SKM-1 treated with dmso at 0.1 percent for 144 hours (cell line): Measurements from ENCODE around the gene CAMKK2.
"Not testable (repeated sequence)": the region's sequence is repeated elsewhere in the genome, so short reads cannot be mapped to it uniquely, and the experiment has no call there.

Experiments
- DNase-seq: peaks from one replicate; lab custom pipeline; 2025; ENCODE audit not compliant: unreplicated experiment; lab: John Stamatoyannopoulos, UW

Gene CAMKK2

GRCh38 chr12:121227294-121227693, 69.2 kb downstream of the CAMKK2 start:
- no peak for DNase-seq

- DNase-seq = not testable (repeated sequence)
Measured at GRCh38 chr12:121226871-121227270, 69.6 kb downstream of the CAMKK2 start.

DNA sequence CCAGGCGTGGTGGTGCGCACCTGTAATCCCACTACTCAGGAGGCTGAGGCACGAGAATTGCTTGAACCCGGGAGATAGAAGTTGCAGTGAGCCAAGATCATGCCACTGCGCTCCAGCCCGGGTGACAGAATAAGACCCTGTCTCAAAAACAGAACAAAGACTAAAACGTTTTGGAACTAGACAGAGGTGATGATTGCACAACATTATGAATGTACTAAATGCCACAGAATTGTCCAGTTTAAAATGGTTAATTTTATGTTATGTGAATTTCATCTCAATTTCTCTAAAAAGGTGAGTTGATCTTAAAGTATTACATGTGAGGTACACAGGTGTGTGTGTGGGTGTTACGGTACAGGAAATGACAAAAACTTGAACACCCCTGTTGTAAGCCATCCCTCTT, 70.1 kb downstream of the CAMKK2 start:
- no peak for DNase-seq

GRCh38 chr12:121224591-121224990, 71.9 kb downstream of the CAMKK2 start:
- DNase-seq = no peak

DNA sequence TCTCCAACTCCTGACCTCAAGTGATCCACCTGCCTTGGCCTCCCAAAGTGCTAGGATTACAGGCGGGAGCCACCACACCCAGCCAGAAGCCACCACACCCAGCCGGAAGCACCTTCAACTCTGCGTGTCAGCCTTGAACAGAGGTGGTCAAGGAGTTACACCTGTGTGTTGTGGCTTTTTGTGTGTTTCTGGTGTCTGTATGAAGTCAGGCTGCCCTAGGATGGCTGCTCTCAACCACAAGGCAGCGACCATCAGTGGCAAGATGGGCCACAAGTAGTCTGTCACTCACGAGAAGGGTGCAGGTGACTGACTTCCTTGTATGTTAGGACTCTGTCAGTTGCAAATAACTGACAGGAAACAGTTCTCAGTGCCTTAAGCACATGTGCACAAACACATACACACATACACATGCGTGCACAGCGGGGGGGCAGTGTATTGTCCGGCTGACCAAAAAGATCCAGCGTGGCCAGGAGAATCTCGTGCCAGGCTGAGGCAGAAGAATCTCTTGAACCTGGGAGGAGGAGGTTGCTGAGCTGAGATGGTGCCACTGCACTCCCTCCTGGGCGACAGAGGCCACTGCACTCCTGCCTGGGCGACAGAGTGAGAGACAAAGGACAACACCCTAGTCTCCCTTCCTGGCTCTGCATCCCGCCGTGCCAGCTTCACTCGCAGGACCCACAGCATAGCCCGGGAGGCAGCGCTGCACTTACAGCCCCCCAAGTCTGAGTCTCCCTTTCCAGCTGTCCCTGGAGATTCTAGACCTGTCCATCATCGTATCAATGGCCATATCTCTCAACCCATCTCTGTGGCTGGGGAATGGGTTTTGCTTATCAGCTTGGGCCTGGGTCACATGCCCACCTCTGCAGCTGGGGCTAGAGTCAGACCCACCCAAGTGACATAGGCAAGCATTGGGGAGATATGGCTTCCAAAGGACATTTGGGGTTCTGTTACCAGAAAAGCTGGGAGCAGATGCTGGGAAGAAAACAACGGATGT, 72.9 kb downstream of the CAMKK2 start:
- DNase-seq = no peak

- DNase-seq = no peak
Measured at GRCh38 chr12:121222847-121223246, 73.7 kb downstream of the CAMKK2 start.

DNA sequence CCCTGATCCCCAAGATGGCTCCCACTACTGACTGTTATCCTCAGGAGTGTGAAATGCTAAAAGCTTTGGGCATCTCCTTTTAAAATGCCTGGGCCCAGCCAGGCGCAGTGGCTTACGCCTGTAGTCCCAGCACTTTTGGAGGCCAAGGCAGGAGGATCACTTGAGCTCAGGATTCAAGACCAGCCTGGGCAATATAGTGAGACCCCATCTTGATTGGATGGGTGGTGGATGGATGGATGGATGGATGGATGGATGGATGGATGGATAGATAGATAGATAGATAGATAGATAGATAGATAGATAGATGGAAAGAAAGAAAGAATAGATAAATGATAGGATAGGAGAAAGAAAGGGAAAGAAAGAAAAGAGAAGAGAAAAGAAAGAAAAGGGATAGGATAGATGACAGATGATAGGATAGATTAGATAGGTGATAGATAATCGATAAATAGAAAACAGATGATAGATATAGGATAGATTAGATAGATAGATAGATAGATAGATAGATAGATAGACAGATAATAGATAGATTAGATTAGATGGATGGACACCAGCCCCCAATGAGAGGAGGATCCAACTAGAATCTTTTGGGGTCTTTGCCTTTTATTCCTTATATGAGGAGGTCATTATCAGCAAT, 77.0 kb downstream of the CAMKK2 start:
- no peak for DNase-seq

- no peak for DNase-seq
Measured at GRCh38 chr12:121218588-121219352, 77.7 kb downstream of the CAMKK2 start.

DNA sequence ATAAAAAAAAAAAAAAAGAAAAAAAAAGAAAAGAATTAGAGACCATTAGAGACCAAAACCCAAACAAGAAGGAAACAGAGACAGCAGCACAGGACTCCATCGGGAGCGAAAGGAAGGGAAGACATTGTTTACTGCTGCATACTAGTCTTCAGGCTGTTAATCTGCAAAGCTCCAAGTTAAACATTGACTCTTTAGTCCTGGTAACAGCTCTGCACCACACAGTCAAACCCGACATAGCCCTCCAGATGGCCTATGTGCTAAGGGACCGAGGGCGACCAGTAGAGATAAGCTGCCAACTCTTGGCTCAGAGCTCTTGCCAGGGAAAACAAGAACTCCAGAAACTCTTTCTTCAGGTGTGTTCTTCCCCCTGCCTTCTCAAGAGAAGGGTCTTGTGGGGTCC, 78.7 kb downstream of the CAMKK2 start:
- no peak for DNase-seq

DNA sequence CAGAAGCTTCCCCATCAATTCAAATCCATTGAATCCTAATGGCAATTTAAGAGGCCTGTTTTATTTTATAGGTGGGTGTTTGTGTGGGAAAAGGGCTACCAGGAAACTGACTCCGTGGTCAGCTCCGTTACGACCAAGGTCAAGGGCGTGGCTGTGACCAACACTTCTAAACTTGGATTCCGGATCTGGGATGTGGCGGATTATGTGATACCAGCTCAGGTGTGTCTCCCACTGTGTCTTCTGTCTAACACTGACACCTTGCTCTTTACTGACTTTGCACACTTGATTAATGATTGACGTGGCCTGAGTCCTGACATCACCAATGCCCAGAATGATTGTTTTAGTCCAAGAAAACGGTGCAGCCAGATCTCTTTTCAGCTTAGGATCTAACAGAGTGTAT, 79.4 kb downstream of the CAMKK2 start:
- DNase-seq = no peak

DNA sequence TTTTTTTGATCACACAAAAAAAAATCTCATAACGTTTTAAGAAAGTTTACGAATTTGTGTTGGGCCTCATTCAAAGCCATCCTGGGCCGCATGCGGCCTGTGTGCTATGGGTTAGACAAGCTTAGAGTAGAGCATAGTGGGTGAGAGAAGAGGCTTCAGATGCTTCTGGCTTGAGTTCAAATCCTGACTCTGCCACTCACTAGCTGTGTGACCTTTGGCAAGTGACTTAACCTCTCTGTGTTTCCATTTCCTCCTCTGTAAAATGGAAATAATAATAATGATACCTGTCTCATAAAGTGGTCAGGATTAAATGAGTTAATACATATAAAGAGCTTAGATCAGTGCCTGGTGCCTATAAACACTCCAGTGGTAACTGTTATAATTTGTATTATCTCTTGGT, 80.4 kb downstream of the CAMKK2 start:
- no peak for DNase-seq

- DNase-seq = no peak
Measured at GRCh38 chr12:121214855-121215745, 81.4 kb downstream of the CAMKK2 start.

GRCh38 chr12:121214166-121214777, 82.2 kb downstream of the CAMKK2 start:
- DNase-seq = no peak

DNA sequence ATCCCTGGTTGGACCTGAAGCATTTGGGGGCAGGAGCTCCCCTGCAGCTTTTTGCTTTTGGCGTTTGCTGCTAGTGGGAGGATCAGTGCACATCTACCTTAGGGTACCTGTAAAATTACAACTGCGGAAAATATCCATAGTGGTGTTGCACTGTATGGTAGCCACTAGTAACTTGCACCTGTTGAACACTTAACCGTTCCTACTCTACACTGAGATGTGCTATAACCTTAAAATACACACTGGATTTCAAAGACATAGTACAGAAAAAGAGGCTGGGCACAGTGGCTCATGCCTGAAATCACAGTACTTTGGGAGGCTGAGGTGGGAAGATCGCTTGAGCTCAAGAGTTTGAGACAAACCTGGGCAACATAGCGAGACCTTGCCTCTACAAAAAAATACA, 83.6 kb downstream of the CAMKK2 start:
- DNase-seq = no peak

DNA sequence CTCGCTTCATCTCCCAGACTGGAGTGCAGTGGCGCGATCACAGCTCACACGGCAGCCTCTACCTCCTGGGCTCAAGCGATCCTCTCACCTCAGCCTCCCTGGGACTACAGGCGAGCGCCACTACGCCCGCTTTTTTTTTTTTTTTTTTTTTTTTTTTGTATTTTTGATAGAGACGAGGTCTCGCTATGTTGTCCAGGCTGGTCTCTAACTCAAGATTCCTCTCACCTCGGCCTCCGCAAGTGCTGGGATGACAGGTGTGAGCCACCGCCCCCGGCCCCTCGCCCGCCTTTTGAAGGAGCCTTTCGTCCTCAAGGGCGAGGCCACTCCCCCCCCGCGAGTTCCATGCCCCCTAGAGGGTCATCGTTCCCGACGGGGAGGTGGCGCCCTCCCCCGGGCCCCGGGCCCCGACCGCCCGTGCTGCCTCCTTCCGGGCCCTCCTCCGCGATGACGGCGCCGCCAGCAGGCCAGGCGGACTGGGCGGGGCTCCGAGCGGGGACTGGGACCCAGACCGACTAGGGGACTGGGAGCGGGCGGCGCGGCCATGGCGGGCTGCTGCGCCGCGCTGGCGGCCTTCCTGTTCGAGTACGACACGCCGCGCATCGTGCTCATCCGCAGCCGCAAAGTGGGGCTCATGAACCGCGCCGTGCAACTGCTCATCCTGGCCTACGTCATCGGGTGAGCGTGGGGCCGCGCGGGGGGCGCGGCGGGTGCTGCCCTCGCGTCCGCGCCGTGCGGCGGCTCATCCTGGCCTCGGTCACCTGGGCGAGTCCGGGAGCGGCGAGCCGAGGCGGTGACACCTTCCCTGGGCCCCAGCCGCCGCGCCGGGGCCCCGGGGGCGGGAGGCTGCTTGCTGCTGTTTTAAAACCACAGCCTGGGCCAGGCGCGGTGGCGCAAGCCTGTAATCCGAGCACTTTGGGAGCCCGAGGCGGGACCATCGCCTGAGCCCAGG, 86.6 kb downstream of the CAMKK2 start, which contains the start of gene P2RX4:
Gene P2RX4 (plus strand): TSS at position 506 of the 949 bp plus-strand sequence. CDS start 36 bp downstream, at position 542.
- no peak for DNase-seq

GRCh38 chr12:121209221-121209620, 87.3 kb downstream of the CAMKK2 start:
- DNase-seq = no peak

- DNase-seq = not testable (repeated sequence)
Measured at GRCh38 chr12:121208571-121208970, 87.9 kb downstream of the CAMKK2 start.

DNA sequence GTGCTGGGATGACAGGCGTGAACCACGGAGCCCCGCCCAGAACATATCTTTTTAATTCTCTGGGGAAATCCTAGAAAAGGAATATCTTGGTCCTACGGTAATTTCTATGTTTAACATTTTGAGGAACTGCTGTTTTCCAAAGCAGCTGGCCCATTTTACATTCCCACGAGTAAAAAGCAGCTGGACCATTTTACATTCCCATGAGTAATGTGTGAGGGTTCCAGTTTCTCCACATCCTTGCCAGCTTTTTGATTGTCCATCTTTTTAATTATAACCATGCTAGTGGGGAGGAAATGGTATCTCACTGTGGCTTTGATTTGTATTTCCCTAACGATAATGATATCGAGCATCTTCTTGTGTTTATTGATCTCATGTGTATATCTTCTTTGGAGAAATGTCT, 91.0 kb downstream of the CAMKK2 start:
- DNase-seq = no peak

GRCh38 chr12:121203482-121203881, 93.0 kb downstream of the CAMKK2 start:
- DNase-seq = no peak
